SK-N-SH (cell line): Measurements from ENCODE around the gene CDKAL1. TPM values are rescaled to one million over a fixed set of nuclear protein-coding genes. Genes with fewer than 3 reads are reported as not detected.

ENCODE experiments used
- CTCF ChIA-PET: fragments of 300-600, 350-600 bp; formaldehyde crosslinking; extraction: SDS; loops from one replicate; lab custom pipeline; 2021; lab: Yijun Ruan, JAX
- POLR2A ChIA-PET: fragments of 350-600 bp; sonication (Branson Sonifier 250); formaldehyde crosslinking; extraction: SDS; loops from one replicate; lab custom pipeline; 2020; ENCODE audit warnings: antibody characterized with exemption, inconsistent platforms; lab: Yijun Ruan, JAX
- DNase-seq: peaks from one replicate; pipeline ENCODE4 v3.0.0; 2012
- H2AFZ ChIP-seq: fragments of 200-600 bp; sonication (generic); 2 replicates; pipeline ENCODE4 v1.8.1; 2016; ENCODE audit warnings: antibody characterized with exemption, mild to moderate bottlenecking, low read depth
- H3F3A ChIP-seq: fragments of 200-600 bp; sonication (generic); replicated peaks from 2 replicates; pipeline ENCODE3; 2016; ENCODE audit warnings: antibody characterized with exemption, mild to moderate bottlenecking; ENCODE audit not compliant: insufficient read depth
- H3K27ac ChIP-seq, 2 experiments: fragments of 200-500 bp in 1 of 2; fragments of 200-600 bp in 1 of 2; sonication (Bioruptor generic) in 1 of 2; sonication (generic), shearing (Covaris generic) in 1 of 2; 2 replicates each; pipeline versions ENCODE4 v1.5.1 to v1.6.1; 2014 to 2016; ENCODE audit warnings: low read depth in 2 of 2, inconsistent platforms in 1 of 2, low read length in 1 of 2, mild to moderate bottlenecking in 1 of 2, mixed read lengths in 1 of 2
- H3K27me3 ChIP-seq: fragments of 200-600 bp; sonication (generic), shearing (Covaris generic); 2 replicates; pipeline ENCODE4 v1.6.1; 2016; ENCODE audit warnings: mixed run types; ENCODE audit not compliant: insufficient read depth
- H3K36me3 ChIP-seq, 2 experiments: fragments of 200-500 bp in 1 of 2; fragments of 200-600 bp in 1 of 2; sonication (Bioruptor generic) in 1 of 2; sonication (generic) in 1 of 2; replicated peaks in 1 of 2; 2 replicates each; pipeline versions ENCODE3 to v1.5.1; 2014 to 2016; ENCODE audit warnings: low read length in 1 of 2, mild to moderate bottlenecking in 1 of 2; ENCODE audit not compliant: insufficient read depth in 2 of 2, control insufficient read depth in 1 of 2
- H3K4me1 ChIP-seq, 2 experiments: fragments of 200-500 bp in 1 of 2; fragments of 200-600 bp in 1 of 2; sonication (Bioruptor generic) in 1 of 2; sonication (generic), shearing (Covaris generic) in 1 of 2; 2 replicates each; pipeline versions ENCODE4 v1.5.1 to v1.6.1; 2014 to 2016; ENCODE audit warnings: low read depth in 1 of 2, low read length in 1 of 2, mixed run types in 1 of 2; ENCODE audit not compliant: insufficient read depth in 2 of 2, control insufficient read depth in 1 of 2
- H3K4me2 ChIP-seq: fragments of 200-600 bp; sonication (generic), shearing (Covaris generic); 2 replicates; pipeline ENCODE4 v1.6.1; 2017; ENCODE audit warnings: mixed run types
- H3K4me3 ChIP-seq, 2 experiments: fragments of 200-500 bp in 1 of 2; fragments of 200-600 bp in 1 of 2; sonication (Bioruptor generic) in 1 of 2; sonication (generic), shearing (Covaris generic) in 1 of 2; 2 replicates each; pipeline versions ENCODE4 v1.5.1 to v1.8.1; 2014 to 2016; ENCODE audit warnings: low read depth in 2 of 2, inconsistent platforms in 1 of 2, low read length in 1 of 2, mild to moderate bottlenecking in 1 of 2, mixed read lengths in 1 of 2, moderate library complexity in 1 of 2
- H3K79me2 ChIP-seq: fragments of 200-600 bp; sonication (generic); 2 replicates; pipeline ENCODE4 v1.8.1; 2017; ENCODE audit warnings: mild to moderate bottlenecking; ENCODE audit not compliant: insufficient read depth
- H3K9ac ChIP-seq: fragments of 200-600 bp; sonication (generic); 2 replicates; pipeline ENCODE4 v1.6.1; 2017; ENCODE audit warnings: mixed run types
- H3K9me2 ChIP-seq: fragments of 200-600 bp; sonication (generic); 2 replicates; pipeline ENCODE4 v1.6.1; 2017; ENCODE audit warnings: mixed run types
- H3K9me3 ChIP-seq: fragments of 200-600 bp; sonication (generic); 2 replicates; pipeline ENCODE4 v1.6.1; 2017; ENCODE audit warnings: mixed run types, mild to moderate bottlenecking, moderate library complexity
- H4K20me1 ChIP-seq: fragments of 200-600 bp; sonication (generic); 2 replicates; pipeline ENCODE4 v1.6.1; 2017; ENCODE audit warnings: mild to moderate bottlenecking, mixed run types; ENCODE audit not compliant: insufficient read depth
- ELF1 ChIP-seq: IDR thresholded peaks from 2 replicates; pipeline ENCODE4 v1.4.0; 2012
- GATA2 ChIP-seq: sonication (generic); formaldehyde crosslinking; IDR thresholded peaks from 2 replicates; pipeline ENCODE4 v1.5.0; 2020; ENCODE audit warnings: mild to moderate bottlenecking, missing genetic modification reagents
- SMC3 ChIP-seq: IDR thresholded peaks from 2 replicates; pipeline ENCODE4 v1.6.1; 2012; ENCODE audit warnings: low read depth, low read length, improper control_type of control experiment
- TEAD4 ChIP-seq: IDR thresholded peaks from 2 replicates; pipeline ENCODE4 v1.4.0; 2012; ENCODE audit warnings: mild to moderate bottlenecking, borderline replicate concordance; ENCODE audit not compliant: insufficient read depth
- WGBS: methylation state at CpG from one replicate; pipeline ENCODE4 v1.1.6; 2017; ENCODE audit warnings: low lambda C conversion rate; 5-methylcytosine and 5-hydroxymethylcytosine counted together
- polyA plus RNA-seq, 3 experiments: library from polyadenylated mRNA; depleted of rRNA; stranded (reverse); fragments of >200 nt; gene quantifications; 2 replicates each; pipeline ENCODE4 v1.2.3, GENCODE V29; 2012
- TF ChIP-seq, protein P1 (sequence below): fragments of 150-350 bp; IDR thresholded peaks from 2 replicates; pipeline ENCODE4 v1.6.1; 2017; ENCODE audit warnings: antibody characterized with exemption, low read length, low read depth, borderline replicate concordance
- TF ChIP-seq, protein P2 (sequence below): IDR thresholded peaks from 2 replicates; pipeline ENCODE4 v1.4.0; 2012; ENCODE audit warnings: low read depth, borderline replicate concordance
- TF ChIP-seq, protein P3 (sequence below): IDR thresholded peaks from 2 replicates; pipeline ENCODE4; 2012

CDKAL1 gene
- polyA plus RNA-seq, 1 of the 3 experiments (the other 2 are of a cell fraction), result 2.6 TPM

DNA sequence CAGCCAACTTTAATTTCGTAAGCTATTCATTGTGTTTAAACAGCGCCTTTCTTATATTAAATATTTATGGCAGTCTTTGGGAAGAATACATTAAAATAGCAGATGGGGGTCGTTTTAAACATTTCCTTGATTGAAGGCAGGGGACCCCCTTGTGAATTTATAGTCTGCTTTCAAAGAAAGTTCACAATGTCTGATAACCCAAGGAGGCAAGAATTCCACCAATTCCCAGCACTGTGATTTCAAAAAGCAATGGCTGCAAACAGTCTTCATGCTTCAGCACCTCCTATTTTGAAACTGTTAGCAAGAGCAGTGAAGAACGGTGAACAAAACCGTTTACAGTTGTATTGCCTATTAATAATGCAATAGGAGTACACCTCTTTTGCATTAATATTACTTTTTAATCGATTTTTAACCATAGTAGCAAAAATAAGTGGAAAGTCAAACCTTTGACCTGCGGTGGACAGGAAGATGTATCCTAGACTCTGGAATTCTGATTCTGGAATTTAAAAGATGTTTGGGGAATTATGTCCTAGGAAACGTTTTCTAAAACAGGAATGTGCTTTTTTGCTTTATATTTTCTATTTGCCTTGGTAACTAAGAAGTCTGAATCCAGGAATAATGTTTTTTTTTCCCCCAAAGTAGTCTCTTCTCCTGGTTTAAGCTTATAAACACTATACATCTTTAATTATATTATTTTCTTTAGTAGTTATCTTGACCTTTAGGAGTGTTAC lies 393.0 kb downstream of the CDKAL1 start:
- no peaks in the 10 kb centered on the region for H3F3A ChIP-seq
- TF ChIP-seq, protein P1, sequence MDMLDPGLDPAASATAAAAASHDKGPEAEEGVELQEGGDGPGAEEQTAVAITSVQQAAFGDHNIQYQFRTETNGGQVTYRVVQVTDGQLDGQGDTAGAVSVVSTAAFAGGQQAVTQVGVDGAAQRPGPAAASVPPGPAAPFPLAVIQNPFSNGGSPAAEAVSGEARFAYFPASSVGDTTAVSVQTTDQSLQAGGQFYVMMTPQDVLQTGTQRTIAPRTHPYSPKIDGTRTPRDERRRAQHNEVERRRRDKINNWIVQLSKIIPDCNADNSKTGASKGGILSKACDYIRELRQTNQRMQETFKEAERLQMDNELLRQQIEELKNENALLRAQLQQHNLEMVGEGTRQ, result no peak
- TF ChIP-seq TEAD4, result no peak
- TF ChIP-seq SMC3, result no peak
- H3K4me1 ChIP-seq, result no peaks in the 10 kb centered on the region
- H3K9ac ChIP-seq, result no peak overlapping the region
- no peak for DNase-seq
- H3K4me3 ChIP-seq, result no peak overlapping the region
- H3K4me2 ChIP-seq, result no peak overlapping the region
- no peaks in the 10 kb centered on the region for H3K36me3 ChIP-seq
- POLR2A ChIA-PET, result no interaction called here
- H3K9me2 ChIP-seq, result no peaks in the 10 kb centered on the region
- 83% methylated on average over 8 of the region's 8 CpGs for WGBS
- no peak overlapping the region for H2AFZ ChIP-seq
- H3K79me2 ChIP-seq, result no peaks in the 10 kb centered on the region
- H4K20me1 ChIP-seq, result no peaks in the 10 kb centered on the region
- H3K27me3 ChIP-seq, result no peaks in the 10 kb centered on the region
- CTCF ChIA-PET, result interaction anchor here (0.6 kb wide), 1 partner anchor 115 kb away, joined by 3 read pairs; no protein-coding TSS in a partner anchor
- no peak overlapping the region for H3K27ac ChIP-seq
- no peaks in the 10 kb centered on the region for H3K9me3 ChIP-seq

DNA sequence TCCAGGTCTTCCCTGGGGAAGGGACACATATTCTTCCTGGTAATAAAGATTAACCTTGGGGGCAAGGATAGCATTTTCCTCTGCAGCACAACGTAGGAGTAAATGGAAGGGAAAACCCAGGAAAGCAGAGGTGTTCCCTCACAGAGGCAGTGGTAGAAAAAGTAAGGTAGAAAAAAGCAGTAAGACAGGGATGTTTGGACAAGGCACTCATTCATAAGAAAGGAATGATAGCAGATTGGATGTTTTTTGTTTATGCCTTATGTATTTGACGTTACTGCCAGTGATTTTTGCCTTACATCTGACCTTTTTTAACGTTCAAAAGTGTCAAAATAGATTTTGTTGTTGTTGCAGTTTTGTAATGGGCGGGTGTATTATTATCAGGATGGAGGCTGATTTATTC lies 395.0 kb downstream of the CDKAL1 start:
- Histone ChIP-seq H3K27me3 (no peaks in the 10 kb centered on the region), H3K9ac (no peak overlapping the region), H3K36me3 (no peaks in the 10 kb centered on the region), H4K20me1 (no peaks in the 10 kb centered on the region), H3K9me3 (no peaks in the 10 kb centered on the region), H3K4me3 (no peak overlapping the region), H3F3A (no peaks in the 10 kb centered on the region), H3K79me2 (no peaks in the 10 kb centered on the region), H3K9me2 (no peaks in the 10 kb centered on the region), H2AFZ (no peak overlapping the region), H3K27ac (no peak overlapping the region), H3K4me2 (no peak overlapping the region), H3K4me1 (no peaks in the 10 kb centered on the region; a peak in 1 of 4 replicates)
- ChIA-PET CTCF (interaction anchor here (1.1 kb wide), 1 partner anchor 19 kb away, joined by 4 read pairs; no protein-coding TSS in a partner anchor), POLR2A (no interaction called here)
- DNase-seq, result no peak
- TF ChIP-seq, protein P2, sequence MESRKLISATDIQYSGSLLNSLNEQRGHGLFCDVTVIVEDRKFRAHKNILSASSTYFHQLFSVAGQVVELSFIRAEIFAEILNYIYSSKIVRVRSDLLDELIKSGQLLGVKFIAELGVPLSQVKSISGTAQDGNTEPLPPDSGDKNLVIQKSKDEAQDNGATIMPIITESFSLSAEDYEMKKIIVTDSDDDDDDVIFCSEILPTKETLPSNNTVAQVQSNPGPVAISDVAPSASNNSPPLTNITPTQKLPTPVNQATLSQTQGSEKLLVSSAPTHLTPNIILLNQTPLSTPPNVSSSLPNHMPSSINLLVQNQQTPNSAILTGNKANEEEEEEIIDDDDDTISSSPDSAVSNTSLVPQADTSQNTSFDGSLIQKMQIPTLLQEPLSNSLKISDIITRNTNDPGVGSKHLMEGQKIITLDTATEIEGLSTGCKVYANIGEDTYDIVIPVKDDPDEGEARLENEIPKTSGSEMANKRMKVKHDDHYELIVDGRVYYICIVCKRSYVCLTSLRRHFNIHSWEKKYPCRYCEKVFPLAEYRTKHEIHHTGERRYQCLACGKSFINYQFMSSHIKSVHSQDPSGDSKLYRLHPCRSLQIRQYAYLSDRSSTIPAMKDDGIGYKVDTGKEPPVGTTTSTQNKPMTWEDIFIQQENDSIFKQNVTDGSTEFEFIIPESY, result no peak
- TF ChIP-seq ELF1, result no peak
- WGBS, result 86% methylated on average over 4 of the region's 4 CpGs

DNA sequence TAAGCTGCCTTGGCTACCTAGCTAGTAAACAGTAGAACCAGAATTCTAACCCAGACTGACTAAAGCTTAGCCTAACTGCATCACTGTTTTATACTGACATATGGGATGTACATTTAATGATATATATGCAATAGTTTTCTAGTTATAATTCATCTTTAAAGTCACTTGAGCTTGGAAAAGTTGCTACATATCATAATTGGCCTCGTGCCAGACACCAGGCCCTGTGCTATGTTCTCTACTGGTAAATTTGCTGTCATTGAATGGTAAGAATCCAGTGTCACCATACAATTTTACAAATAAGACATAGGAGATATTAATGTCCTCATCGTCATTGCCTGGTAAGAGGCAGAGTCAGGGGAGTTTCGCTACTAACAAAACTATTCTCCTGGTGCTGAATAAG lies 396.8 kb downstream of the CDKAL1 start:
- Histone ChIP-seq H3F3A (no peaks in the 10 kb centered on the region), H2AFZ (no peak overlapping the region), H4K20me1 (no peaks in the 10 kb centered on the region), H3K4me1 (no peaks in the 10 kb centered on the region; a peak in 2 of 4 replicates), H3K27ac (no peak overlapping the region), H3K36me3 (no peaks in the 10 kb centered on the region), H3K9ac (no peak overlapping the region), H3K4me3 (no peak overlapping the region), H3K79me2 (no peaks in the 10 kb centered on the region), H3K9me3 (no peaks in the 10 kb centered on the region), H3K4me2 (no peak overlapping the region), H3K9me2 (no peaks in the 10 kb centered on the region), H3K27me3 (no peaks in the 10 kb centered on the region)
- WGBS, result 95% methylated on average over 3 of the region's 3 CpGs
- TF ChIP-seq GATA2, result no peak
- TF ChIP-seq, protein P3, sequence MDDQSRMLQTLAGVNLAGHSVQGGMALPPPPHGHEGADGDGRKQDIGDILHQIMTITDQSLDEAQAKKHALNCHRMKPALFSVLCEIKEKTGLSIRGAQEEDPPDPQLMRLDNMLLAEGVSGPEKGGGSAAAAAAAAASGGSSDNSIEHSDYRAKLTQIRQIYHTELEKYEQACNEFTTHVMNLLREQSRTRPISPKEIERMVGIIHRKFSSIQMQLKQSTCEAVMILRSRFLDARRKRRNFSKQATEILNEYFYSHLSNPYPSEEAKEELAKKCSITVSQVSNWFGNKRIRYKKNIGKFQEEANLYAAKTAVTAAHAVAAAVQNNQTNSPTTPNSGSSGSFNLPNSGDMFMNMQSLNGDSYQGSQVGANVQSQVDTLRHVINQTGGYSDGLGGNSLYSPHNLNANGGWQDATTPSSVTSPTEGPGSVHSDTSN, result no peak
- TF ChIP-seq ELF1, result no peak
- CTCF ChIA-PET, result interaction anchor here (0.7 kb wide), 1 partner anchor 902 kb away, joined by 3 read pairs; no protein-coding TSS in a partner anchor
- no peak for DNase-seq
- POLR2A ChIA-PET, result no interaction called here
